ENCODE results near the gene HRH1.

DNA sequence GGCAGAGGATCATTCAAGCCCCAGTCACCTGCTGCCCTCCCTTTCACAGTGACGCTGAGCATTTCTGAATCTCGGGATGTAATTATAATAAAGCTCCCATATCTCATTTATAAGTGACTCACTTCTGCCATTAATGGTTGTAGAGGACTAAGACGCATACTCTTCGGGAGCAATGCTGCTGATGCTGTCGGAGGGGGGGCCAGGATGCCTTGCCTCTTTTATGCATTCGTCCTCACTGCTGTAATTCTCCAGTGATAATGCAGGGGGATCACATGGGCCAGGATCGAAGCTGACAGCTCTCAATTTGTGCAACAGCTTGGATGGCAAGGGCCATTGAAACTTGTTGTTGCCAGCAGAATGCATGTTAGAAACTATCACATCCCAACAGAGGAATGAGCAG, 3.1 kb downstream of the HRH1 start:
- TF ChIP-seq POLR2A (IDR thresholded peaks at IDR 0.05) (no peak), EP300 (IDR thresholded peaks at IDR 0.05) (no peak)
- TF ChIP-seq, protein P1, sequence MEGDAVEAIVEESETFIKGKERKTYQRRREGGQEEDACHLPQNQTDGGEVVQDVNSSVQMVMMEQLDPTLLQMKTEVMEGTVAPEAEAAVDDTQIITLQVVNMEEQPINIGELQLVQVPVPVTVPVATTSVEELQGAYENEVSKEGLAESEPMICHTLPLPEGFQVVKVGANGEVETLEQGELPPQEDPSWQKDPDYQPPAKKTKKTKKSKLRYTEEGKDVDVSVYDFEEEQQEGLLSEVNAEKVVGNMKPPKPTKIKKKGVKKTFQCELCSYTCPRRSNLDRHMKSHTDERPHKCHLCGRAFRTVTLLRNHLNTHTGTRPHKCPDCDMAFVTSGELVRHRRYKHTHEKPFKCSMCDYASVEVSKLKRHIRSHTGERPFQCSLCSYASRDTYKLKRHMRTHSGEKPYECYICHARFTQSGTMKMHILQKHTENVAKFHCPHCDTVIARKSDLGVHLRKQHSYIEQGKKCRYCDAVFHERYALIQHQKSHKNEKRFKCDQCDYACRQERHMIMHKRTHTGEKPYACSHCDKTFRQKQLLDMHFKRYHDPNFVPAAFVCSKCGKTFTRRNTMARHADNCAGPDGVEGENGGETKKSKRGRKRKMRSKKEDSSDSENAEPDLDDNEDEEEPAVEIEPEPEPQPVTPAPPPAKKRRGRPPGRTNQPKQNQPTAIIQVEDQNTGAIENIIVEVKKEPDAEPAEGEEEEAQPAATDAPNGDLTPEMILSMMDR (IDR thresholded peaks at IDR 0.05), result no peak

Measured in ovary (tissue), 3 donors.